HepG2 (cell line): Measurements from ENCODE around the gene IGFALS. TPM values are rescaled to one million over a fixed set of nuclear protein-coding genes. Genes with fewer than 3 reads are reported as not detected.
A peak's percentile ranks its signal among the peaks of the same experiment; 100 is the strongest.

Experiments
- ASH2L ChIP-seq: fragments of 300-600, 200-600 bp; sonication (generic); IDR thresholded peaks from 2 replicates; pipeline ENCODE4 v1.7.0; 2017; ENCODE audit warnings: low read depth, mild to moderate bottlenecking, moderate library complexity, mixed read lengths, low read length; ENCODE audit not compliant: insufficient read length
- PLSCR1 ChIP-seq: sonication (generic); formaldehyde crosslinking; IDR thresholded peaks from 2 replicates; pipeline ENCODE4 v1.5.0; 2020; ENCODE audit warnings: missing genetic modification reagents, mild to moderate bottlenecking, borderline replicate concordance
- SIN3B ChIP-seq: fragments of 150-350 bp; IDR thresholded peaks from 2 replicates; pipeline ENCODE4 v1.6.1; 2014; ENCODE audit warnings: low read length
- ZNF503 ChIP-seq: sonication (generic); formaldehyde crosslinking; IDR thresholded peaks from 2 replicates; pipeline ENCODE4 v1.4.0; 2020; ENCODE audit warnings: missing genetic modification reagents
- ZNF552 ChIP-seq: sonication (generic); formaldehyde crosslinking; IDR thresholded peaks from 2 replicates; pipeline ENCODE4 v1.9.0; 2022; ENCODE audit warnings: missing genetic modification reagents, mild to moderate bottlenecking, borderline replicate concordance
- ZNF609 ChIP-seq: sonication (generic); formaldehyde crosslinking; IDR thresholded peaks from 2 replicates; pipeline ENCODE4 v1.4.0; 2020; ENCODE audit warnings: mild to moderate bottlenecking, missing genetic modification reagents, borderline replicate concordance
- polyA plus RNA-seq, 8 experiments: library from polyadenylated mRNA; depleted of rRNA in 3 of 8; stranded (reverse) in 7 of 8; unstranded in 1 of 8; fragments of >200 nt; fragmentation: Illumina TruSeq in 4 of 8; extraction: Trizol in 4 of 8; gene quantifications; 2 replicates each; pipeline versions ENCODE4 v1.2.1 to v1.2.3, GENCODE V29; 2011 to 2016; ENCODE audit warnings: low read depth in 4 of 8, missing spikeins in 1 of 8, mixed read lengths in 1 of 8; ENCODE audit not compliant: insufficient read depth in 1 of 8
- total RNA-seq, 5 experiments: library from RNA; depleted of rRNA; stranded (reverse); fragments of >200 nt; fragmentation: Illumina TruSeq; extraction: Trizol; gene quantifications; 2 replicates each; pipeline ENCODE4 v1.2.3, GENCODE V29; 2016; ENCODE audit warnings: low read depth in 1 of 5
- TF ChIP-seq, protein P1 (sequence below): sonication (generic); formaldehyde crosslinking; IDR thresholded peaks from 2 replicates; pipeline ENCODE4 v1.4.0; 2020; ENCODE audit warnings: missing genetic modification reagents, mild to moderate bottlenecking, borderline replicate concordance
- TF ChIP-seq, protein P2 (sequence below): sonication (generic); formaldehyde crosslinking; IDR thresholded peaks from 2 replicates; pipeline ENCODE4 v1.4.0; 2020; ENCODE audit warnings: missing genetic modification reagents
- TF ChIP-seq, protein P3 (sequence below): sonication (generic); formaldehyde crosslinking; IDR thresholded peaks from 2 replicates; pipeline ENCODE4 v1.8.1; 2023; ENCODE audit warnings: mild to moderate bottlenecking, missing genetic modification reagents
- TF ChIP-seq, protein P4 (sequence below): sonication (generic); formaldehyde crosslinking; IDR thresholded peaks from 2 replicates; pipeline ENCODE4 v1.4.0; 2020; ENCODE audit warnings: mild to moderate bottlenecking, missing genetic modification reagents
- TF ChIP-seq, protein P5 (sequence below): sonication (generic); formaldehyde crosslinking; IDR thresholded peaks from 2 replicates; pipeline ENCODE4 v1.8.0; 2022; ENCODE audit warnings: missing genetic modification reagents, mild to moderate bottlenecking, moderate library complexity, borderline replicate concordance

Gene IGFALS
- total and polyA plus RNA-seq, 2 of the 13 experiments (the other 11 are each of a cell fraction or from before 2014, with no cell fraction given), result 0.34 to 2.4 TPM

GRCh38 chr16:1823821-1824220, 30.3 kb upstream of the IGFALS start (continued):
- TF ChIP-seq, protein P1, sequence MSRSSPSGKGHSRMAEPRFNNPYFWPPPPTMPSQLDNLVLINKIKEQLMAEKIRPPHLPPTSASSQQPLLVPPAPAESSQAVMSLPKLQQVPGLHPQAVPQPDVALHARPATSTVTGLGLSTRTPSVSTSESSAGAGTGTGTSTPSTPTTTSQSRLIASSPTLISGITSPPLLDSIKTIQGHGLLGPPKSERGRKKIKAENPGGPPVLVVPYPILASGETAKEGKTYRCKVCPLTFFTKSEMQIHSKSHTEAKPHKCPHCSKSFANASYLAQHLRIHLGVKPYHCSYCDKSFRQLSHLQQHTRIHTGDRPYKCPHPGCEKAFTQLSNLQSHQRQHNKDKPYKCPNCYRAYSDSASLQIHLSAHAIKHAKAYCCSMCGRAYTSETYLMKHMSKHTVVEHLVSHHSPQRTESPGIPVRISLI, result 0 out of 2 replicates have a peak, but pooled peaks have one; percentile 14
- no peak for TF ChIP-seq PLSCR1 (CRISPR knock-in tag)
- TF ChIP-seq ZNF552, result no peak
- no peak for TF ChIP-seq SIN3B
- no peak for TF ChIP-seq ZNF503 (CRISPR knock-in tag)
- TF ChIP-seq, protein P2, sequence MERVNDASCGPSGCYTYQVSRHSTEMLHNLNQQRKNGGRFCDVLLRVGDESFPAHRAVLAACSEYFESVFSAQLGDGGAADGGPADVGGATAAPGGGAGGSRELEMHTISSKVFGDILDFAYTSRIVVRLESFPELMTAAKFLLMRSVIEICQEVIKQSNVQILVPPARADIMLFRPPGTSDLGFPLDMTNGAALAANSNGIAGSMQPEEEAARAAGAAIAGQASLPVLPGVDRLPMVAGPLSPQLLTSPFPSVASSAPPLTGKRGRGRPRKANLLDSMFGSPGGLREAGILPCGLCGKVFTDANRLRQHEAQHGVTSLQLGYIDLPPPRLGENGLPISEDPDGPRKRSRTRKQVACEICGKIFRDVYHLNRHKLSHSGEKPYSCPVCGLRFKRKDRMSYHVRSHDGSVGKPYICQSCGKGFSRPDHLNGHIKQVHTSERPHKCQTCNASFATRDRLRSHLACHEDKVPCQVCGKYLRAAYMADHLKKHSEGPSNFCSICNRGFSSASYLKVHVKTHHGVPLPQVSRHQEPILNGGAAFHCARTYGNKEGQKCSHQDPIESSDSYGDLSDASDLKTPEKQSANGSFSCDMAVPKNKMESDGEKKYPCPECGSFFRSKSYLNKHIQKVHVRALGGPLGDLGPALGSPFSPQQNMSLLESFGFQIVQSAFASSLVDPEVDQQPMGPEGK (CRISPR knock-in tag), result peak; percentile 52
- peak; percentile 36 for TF ChIP-seq ASH2L
- TF ChIP-seq, protein P3, sequence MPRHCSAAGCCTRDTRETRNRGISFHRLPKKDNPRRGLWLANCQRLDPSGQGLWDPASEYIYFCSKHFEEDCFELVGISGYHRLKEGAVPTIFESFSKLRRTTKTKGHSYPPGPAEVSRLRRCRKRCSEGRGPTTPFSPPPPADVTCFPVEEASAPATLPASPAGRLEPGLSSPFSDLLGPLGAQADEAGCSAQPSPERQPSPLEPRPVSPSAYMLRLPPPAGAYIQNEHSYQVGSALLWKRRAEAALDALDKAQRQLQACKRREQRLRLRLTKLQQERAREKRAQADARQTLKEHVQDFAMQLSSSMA (CRISPR knock-in tag), result no peak
- TF ChIP-seq ZNF609 (CRISPR knock-in tag), result no peak
- TF ChIP-seq, protein P4, sequence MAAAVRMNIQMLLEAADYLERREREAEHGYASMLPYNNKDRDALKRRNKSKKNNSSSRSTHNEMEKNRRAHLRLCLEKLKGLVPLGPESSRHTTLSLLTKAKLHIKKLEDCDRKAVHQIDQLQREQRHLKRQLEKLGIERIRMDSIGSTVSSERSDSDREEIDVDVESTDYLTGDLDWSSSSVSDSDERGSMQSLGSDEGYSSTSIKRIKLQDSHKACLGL, result no peak
- TF ChIP-seq, protein P5, sequence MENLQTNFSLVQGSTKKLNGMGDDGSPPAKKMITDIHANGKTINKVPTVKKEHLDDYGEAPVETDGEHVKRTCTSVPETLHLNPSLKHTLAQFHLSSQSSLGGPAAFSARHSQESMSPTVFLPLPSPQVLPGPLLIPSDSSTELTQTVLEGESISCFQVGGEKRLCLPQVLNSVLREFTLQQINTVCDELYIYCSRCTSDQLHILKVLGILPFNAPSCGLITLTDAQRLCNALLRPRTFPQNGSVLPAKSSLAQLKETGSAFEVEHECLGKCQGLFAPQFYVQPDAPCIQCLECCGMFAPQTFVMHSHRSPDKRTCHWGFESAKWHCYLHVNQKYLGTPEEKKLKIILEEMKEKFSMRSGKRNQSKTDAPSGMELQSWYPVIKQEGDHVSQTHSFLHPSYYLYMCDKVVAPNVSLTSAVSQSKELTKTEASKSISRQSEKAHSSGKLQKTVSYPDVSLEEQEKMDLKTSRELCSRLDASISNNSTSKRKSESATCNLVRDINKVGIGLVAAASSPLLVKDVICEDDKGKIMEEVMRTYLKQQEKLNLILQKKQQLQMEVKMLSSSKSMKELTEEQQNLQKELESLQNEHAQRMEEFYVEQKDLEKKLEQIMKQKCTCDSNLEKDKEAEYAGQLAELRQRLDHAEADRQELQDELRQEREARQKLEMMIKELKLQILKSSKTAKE, result no peak
